Measurements from ENCODE around the gene MYBPC2. TPM values are rescaled to one million over a fixed set of nuclear protein-coding genes. Genes with fewer than 3 reads are reported as not detected.

MYBPC2 gene
- total RNA-seq, 1 experiment from 2014 or later = not detected

DNA sequence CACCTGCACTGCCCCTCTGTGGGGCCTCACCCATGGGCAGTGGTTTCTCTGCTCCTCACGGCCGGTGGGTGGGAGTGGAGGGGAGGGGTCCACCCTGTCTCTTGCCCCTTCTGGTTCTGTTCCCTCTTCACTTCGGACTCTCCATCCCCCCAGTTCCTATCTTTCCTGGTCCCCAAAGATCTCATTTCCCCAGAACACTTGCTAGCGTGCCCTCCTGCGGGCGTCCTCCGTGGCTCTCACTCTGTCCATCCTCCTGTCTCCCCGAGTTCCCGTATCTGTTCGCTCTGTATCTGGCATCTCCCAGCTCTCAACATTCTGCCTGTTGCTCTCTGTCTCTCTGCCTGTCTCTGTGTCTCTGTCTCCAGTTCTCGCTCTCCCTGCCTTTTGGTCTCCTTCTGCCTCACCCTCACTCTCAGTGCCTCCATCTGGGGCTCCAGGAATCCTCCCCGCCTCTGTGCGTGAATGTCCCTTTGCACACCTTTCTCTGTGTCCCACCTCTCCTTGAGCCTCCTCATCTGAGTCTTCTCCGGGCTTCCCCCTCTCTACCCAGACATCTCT lies 13.6 kb upstream of the MYBPC2 start:
- Mint-ChIP-seq H3K4me1 (ENCODE audit: insufficient read depth, unreplicated experiment) (no peaks in the 10 kb centered on the region), H3K27me3 (ENCODE audit: insufficient read depth, unreplicated experiment) (peaks cover 15% of the 10 kb centered on the region), H3K9me3 (ENCODE audit: unreplicated experiment) (no peaks in the 10 kb centered on the region), H3K27ac (ENCODE audit: low read depth, unreplicated experiment) (no peak overlapping the region), H3K36me3 (ENCODE audit: insufficient read depth, unreplicated experiment) (no peaks in the 10 kb centered on the region), H3K4me3 (ENCODE audit: unreplicated experiment) (no peak overlapping the region)
- intact Hi-C loops (cut with micrococcal nuclease) = no loop called here
- ChIA-PET CTCF (interaction anchor here (0.6 kb wide), 1 partner anchor 1769 kb away, joined by 3 read pairs; no protein-coding TSS in a partner anchor), POLR2A (no interaction called here)
- TF ChIP-seq, protein P1, sequence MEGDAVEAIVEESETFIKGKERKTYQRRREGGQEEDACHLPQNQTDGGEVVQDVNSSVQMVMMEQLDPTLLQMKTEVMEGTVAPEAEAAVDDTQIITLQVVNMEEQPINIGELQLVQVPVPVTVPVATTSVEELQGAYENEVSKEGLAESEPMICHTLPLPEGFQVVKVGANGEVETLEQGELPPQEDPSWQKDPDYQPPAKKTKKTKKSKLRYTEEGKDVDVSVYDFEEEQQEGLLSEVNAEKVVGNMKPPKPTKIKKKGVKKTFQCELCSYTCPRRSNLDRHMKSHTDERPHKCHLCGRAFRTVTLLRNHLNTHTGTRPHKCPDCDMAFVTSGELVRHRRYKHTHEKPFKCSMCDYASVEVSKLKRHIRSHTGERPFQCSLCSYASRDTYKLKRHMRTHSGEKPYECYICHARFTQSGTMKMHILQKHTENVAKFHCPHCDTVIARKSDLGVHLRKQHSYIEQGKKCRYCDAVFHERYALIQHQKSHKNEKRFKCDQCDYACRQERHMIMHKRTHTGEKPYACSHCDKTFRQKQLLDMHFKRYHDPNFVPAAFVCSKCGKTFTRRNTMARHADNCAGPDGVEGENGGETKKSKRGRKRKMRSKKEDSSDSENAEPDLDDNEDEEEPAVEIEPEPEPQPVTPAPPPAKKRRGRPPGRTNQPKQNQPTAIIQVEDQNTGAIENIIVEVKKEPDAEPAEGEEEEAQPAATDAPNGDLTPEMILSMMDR (IDR thresholded peaks at IDR 0.05; ENCODE audit: unreplicated experiment) = no peak
- no TSS peak for BruUV-seq (replicated peaks)
- no peak for DNase-seq (ENCODE audit: unreplicated experiment)

DNA sequence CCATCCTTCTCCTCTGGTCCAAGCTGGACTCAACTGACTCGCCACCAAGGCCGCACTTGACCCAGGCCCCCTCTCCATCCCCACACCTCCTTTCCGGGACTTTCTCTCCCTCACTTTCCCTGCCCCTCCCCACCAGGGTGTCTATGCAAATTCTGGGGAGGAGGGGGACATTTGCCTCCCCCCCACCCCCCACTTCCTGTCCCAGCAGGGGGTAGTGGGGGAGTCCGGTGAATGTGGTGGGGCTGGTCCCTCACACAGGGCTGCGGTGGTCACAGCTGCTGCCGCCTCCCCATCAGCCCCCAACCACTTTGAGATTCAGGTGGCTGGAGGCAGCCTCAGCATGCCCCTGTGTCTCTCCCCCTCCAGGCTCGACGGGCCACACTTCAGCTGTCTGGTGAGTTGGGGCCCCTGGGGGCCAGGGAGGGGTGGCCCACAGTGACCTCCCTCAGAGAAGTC lies 13.1 kb upstream of the MYBPC2 start:
- no TSS peak for BruUV-seq (replicated peaks)
- H3K36me3 Mint-ChIP-seq (ENCODE audit: insufficient read depth, unreplicated experiment) = no peaks in the 10 kb centered on the region
- no peak for DNase-seq (ENCODE audit: unreplicated experiment)
- H3K27me3 Mint-ChIP-seq (ENCODE audit: insufficient read depth, unreplicated experiment) = peaks cover 15% of the 10 kb centered on the region
- H3K4me1 Mint-ChIP-seq (ENCODE audit: insufficient read depth, unreplicated experiment) = no peaks in the 10 kb centered on the region
- H3K9me3 Mint-ChIP-seq (ENCODE audit: unreplicated experiment) = no peaks in the 10 kb centered on the region
- H3K4me3 Mint-ChIP-seq (ENCODE audit: unreplicated experiment) = no peak overlapping the region
- TF ChIP-seq, protein P1 (IDR thresholded peaks at IDR 0.05; ENCODE audit: unreplicated experiment) = no peak
- CTCF ChIA-PET = interaction anchor here (0.6 kb wide), 1 partner anchor 1768 kb away, joined by 3 read pairs; no protein-coding TSS in a partner anchor
- intact Hi-C loops (cut with micrococcal nuclease) = no loop called here
- POLR2A ChIA-PET = no interaction called here
- no peak overlapping the region for H3K27ac Mint-ChIP-seq (ENCODE audit: low read depth, unreplicated experiment)

DNA sequence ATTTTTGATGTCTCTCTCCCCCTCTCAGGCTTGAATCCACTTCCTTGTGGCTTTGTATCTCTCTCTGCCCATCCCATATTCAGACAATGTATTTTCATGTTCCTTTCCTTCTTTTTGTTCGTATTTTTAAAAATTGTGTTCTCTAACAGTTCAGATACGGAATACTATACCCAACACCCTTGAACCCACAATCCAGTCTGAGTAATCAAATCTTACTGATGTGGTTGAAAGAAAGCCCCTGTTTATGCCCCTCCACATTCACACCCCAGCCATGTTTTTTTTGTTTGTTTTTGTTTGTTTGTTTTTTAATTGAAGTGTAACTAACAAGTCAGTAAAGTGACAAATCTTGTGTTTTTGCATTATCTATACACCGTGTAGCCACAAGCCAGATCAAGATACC lies 12.6 kb upstream of the MYBPC2 start:
- no peak overlapping the region for H3K4me3 Mint-ChIP-seq (ENCODE audit: unreplicated experiment)
- no TSS peak for BruUV-seq (replicated peaks)
- TF ChIP-seq, protein P1 (IDR thresholded peaks at IDR 0.05; ENCODE audit: unreplicated experiment) = no peak
- peaks cover 15% of the 10 kb centered on the region for H3K27me3 Mint-ChIP-seq (ENCODE audit: insufficient read depth, unreplicated experiment)
- H3K9me3 Mint-ChIP-seq (ENCODE audit: unreplicated experiment) = no peaks in the 10 kb centered on the region
- intact Hi-C loops (cut with micrococcal nuclease) = no loop called here
- no peak overlapping the region for H3K27ac Mint-ChIP-seq (ENCODE audit: low read depth, unreplicated experiment)
- POLR2A ChIA-PET = no interaction called here
- no peak for DNase-seq (ENCODE audit: unreplicated experiment)
- no peaks in the 10 kb centered on the region for H3K4me1 Mint-ChIP-seq (ENCODE audit: insufficient read depth, unreplicated experiment)
- CTCF ChIA-PET = no interaction called here
- no peaks in the 10 kb centered on the region for H3K36me3 Mint-ChIP-seq (ENCODE audit: insufficient read depth, unreplicated experiment)

DNA sequence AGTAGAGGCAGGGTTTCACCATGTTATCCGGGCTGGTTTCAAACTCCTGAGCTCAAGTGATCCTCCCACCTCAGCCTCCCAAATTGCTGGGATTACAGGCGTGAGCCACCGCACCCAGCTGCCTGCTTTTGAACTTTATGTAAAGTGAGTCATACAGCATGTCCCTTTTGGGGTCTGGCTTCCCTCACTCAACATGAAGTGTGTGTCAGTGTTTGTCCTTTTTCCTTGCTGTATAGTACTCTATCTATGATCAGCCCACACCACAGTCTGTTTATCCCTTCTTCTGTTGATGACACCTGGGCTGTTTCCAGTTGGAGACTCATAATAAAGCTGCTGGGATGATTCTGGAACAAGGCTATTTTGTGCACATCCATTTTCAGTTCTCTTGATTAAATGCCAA lies 11.9 kb upstream of the MYBPC2 start:
- DNase-seq (ENCODE audit: unreplicated experiment) = no peak
- ChIA-PET CTCF (no interaction called here), POLR2A (no interaction called here)
- intact Hi-C loops (cut with micrococcal nuclease) = no loop called here
- no TSS peak for BruUV-seq (replicated peaks)
- Mint-ChIP-seq H3K27ac (ENCODE audit: low read depth, unreplicated experiment) (no peak overlapping the region), H3K4me1 (ENCODE audit: insufficient read depth, unreplicated experiment) (no peaks in the 10 kb centered on the region), H3K4me3 (ENCODE audit: unreplicated experiment) (no peak overlapping the region), H3K27me3 (ENCODE audit: insufficient read depth, unreplicated experiment) (peaks cover 15% of the 10 kb centered on the region), H3K36me3 (ENCODE audit: insufficient read depth, unreplicated experiment) (no peaks in the 10 kb centered on the region), H3K9me3 (ENCODE audit: unreplicated experiment) (no peaks in the 10 kb centered on the region)
- TF ChIP-seq, protein P1 (IDR thresholded peaks at IDR 0.05; ENCODE audit: unreplicated experiment) = no peak

Data from MCF 10A (cell line).